ENCODE results near the gene DNAJC27.
"Not testable (repeated sequence)": the region's sequence is repeated elsewhere in the genome, so short reads cannot be mapped to it uniquely, and the experiment has no call there.

- not testable (repeated sequence) for TF ChIP-seq RFX5 (IDR thresholded peaks at IDR 0.05); RAD21 (conservative IDR thresholded peaks at IDR 0.05 in 1 of 2, IDR thresholded peaks at IDR 0.05 in 1 of 2)
- TF ChIP-seq, protein P1, sequence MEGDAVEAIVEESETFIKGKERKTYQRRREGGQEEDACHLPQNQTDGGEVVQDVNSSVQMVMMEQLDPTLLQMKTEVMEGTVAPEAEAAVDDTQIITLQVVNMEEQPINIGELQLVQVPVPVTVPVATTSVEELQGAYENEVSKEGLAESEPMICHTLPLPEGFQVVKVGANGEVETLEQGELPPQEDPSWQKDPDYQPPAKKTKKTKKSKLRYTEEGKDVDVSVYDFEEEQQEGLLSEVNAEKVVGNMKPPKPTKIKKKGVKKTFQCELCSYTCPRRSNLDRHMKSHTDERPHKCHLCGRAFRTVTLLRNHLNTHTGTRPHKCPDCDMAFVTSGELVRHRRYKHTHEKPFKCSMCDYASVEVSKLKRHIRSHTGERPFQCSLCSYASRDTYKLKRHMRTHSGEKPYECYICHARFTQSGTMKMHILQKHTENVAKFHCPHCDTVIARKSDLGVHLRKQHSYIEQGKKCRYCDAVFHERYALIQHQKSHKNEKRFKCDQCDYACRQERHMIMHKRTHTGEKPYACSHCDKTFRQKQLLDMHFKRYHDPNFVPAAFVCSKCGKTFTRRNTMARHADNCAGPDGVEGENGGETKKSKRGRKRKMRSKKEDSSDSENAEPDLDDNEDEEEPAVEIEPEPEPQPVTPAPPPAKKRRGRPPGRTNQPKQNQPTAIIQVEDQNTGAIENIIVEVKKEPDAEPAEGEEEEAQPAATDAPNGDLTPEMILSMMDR (IDR thresholded peaks at IDR 0.05) = not testable (repeated sequence)
Measured at GRCh38 chr2:24999097-24999496, 27.3 kb upstream of the DNAJC27 start.

Measured in A549 (cell line).